Nephron (organoid): ENCODE results near the gene ZNF804A.
A peak's percentile ranks its signal among the peaks of the same experiment; 100 is the strongest.

Experiments used
- H3K27ac Mint-ChIP-seq, 3 experiments: 2 replicates each; pipeline ENCODE4 v1.8.0; 2020; ENCODE audit warnings: mixed read lengths in 3 of 3, mild to moderate bottlenecking in 2 of 3, moderate library complexity in 1 of 3
- H3K27me3 Mint-ChIP-seq: 2 replicates; pipeline ENCODE4 v1.8.0; 2021; ENCODE audit warnings: low read depth, mild to moderate bottlenecking, moderate library complexity, mixed read lengths
- H3K36me3 Mint-ChIP-seq: 2 replicates; pipeline ENCODE4 v1.8.0; 2020; ENCODE audit warnings: low read depth, mixed read lengths
- H3K4me1 Mint-ChIP-seq: 2 replicates; pipeline ENCODE4 v1.8.0; 2020; ENCODE audit warnings: mixed read lengths
- H3K4me3 Mint-ChIP-seq, 3 experiments: 2 replicates each; pipeline ENCODE4 v1.8.0; 2020; ENCODE audit warnings: mild to moderate bottlenecking in 3 of 3, mixed read lengths in 3 of 3, moderate library complexity in 2 of 3
- H3K9me3 Mint-ChIP-seq: 2 replicates; pipeline ENCODE4 v1.8.0; 2020; ENCODE audit warnings: mixed read lengths
- CTCF ChIP-seq, 3 experiments: fragments of 200-600 bp; sonication (generic); IDR thresholded peaks; one replicate each; pipeline ENCODE4 v1.5.0; 2021; ENCODE audit warnings: antibody characterized with exemption in 3 of 3; ENCODE audit not compliant: unreplicated experiment in 3 of 3

The ZNF804A gene

GRCh38 chr2:184644685-184645084 is 46.4 kb downstream of the ZNF804A start:
- H3K27ac Mint-ChIP-seq, result no peak overlapping the region
- peaks cover 8% of the 10 kb centered on the region for H3K4me1 Mint-ChIP-seq
- TF ChIP-seq CTCF (IDR thresholded peaks at IDR 0.05; ENCODE audit: unreplicated experiment in 3 of 3), result peak in 1 of 3 experiments; percentile 42
- peaks cover 4% of the 10 kb centered on the region for H3K27me3 Mint-ChIP-seq
- H3K36me3 Mint-ChIP-seq, result no peaks in the 10 kb centered on the region
- H3K4me3 Mint-ChIP-seq, result no peak overlapping the region
- H3K9me3 Mint-ChIP-seq, result peaks cover 13% of the 10 kb centered on the region

- Mint-ChIP-seq H3K27me3 (peaks cover 4% of the 10 kb centered on the region), H3K4me1 (peaks cover 8% of the 10 kb centered on the region), H3K4me3 (no peak overlapping the region), H3K36me3 (no peaks in the 10 kb centered on the region), H3K27ac (no peak overlapping the region), H3K9me3 (peaks cover 13% of the 10 kb centered on the region)
- no peak for TF ChIP-seq CTCF (IDR thresholded peaks at IDR 0.05; ENCODE audit: unreplicated experiment in 3 of 3)
Observed at GRCh38 chr2:184646177-184646576, 47.8 kb downstream of the ZNF804A start.

GRCh38 chr2:184646593-184646992 is 48.3 kb downstream of the ZNF804A start:
- H3K4me3 Mint-ChIP-seq, result no peak overlapping the region
- H3K27me3 Mint-ChIP-seq, result peaks cover 4% of the 10 kb centered on the region
- peaks cover 13% of the 10 kb centered on the region for H3K9me3 Mint-ChIP-seq
- H3K36me3 Mint-ChIP-seq, result no peaks in the 10 kb centered on the region
- no peak for TF ChIP-seq CTCF (IDR thresholded peaks at IDR 0.05; ENCODE audit: unreplicated experiment in 3 of 3)
- H3K4me1 Mint-ChIP-seq, result peaks cover 8% of the 10 kb centered on the region
- H3K27ac Mint-ChIP-seq, result no peak overlapping the region

GRCh38 chr2:184654945-184655344 is 56.6 kb downstream of the ZNF804A start:
- no peak overlapping the region for H3K4me3 Mint-ChIP-seq
- H3K36me3 Mint-ChIP-seq, result no peaks in the 10 kb centered on the region
- no peaks in the 10 kb centered on the region for H3K4me1 Mint-ChIP-seq
- no peak for TF ChIP-seq CTCF (IDR thresholded peaks at IDR 0.05; ENCODE audit: unreplicated experiment in 3 of 3)
- no peaks in the 10 kb centered on the region for H3K9me3 Mint-ChIP-seq
- H3K27ac Mint-ChIP-seq, result no peak overlapping the region
- H3K27me3 Mint-ChIP-seq, result no peaks in the 10 kb centered on the region

- Mint-ChIP-seq H3K27ac (no peak overlapping the region), H3K9me3 (no peaks in the 10 kb centered on the region), H3K4me3 (no peak overlapping the region), H3K4me1 (no peaks in the 10 kb centered on the region), H3K27me3 (no peaks in the 10 kb centered on the region), H3K36me3 (no peaks in the 10 kb centered on the region)
- TF ChIP-seq CTCF (IDR thresholded peaks at IDR 0.05; ENCODE audit: unreplicated experiment in 3 of 3), result no peak
Observed at GRCh38 chr2:184677171-184677570, 78.8 kb downstream of the ZNF804A start.

GRCh38 chr2:184679219-184680018 is 81.1 kb downstream of the ZNF804A start:
- H3K27ac Mint-ChIP-seq, result no peak overlapping the region
- no peaks in the 10 kb centered on the region for H3K9me3 Mint-ChIP-seq
- no peak overlapping the region for H3K4me3 Mint-ChIP-seq
- H3K36me3 Mint-ChIP-seq, result no peaks in the 10 kb centered on the region
- TF ChIP-seq CTCF (IDR thresholded peaks at IDR 0.05; ENCODE audit: unreplicated experiment in 3 of 3), result no peak
- H3K4me1 Mint-ChIP-seq, result no peaks in the 10 kb centered on the region
- H3K27me3 Mint-ChIP-seq, result no peaks in the 10 kb centered on the region
